ENCODE data around the gene KLHL29.

KLHL29 gene

GRCh38 chr2:23387845-23388244 is 2.9 kb downstream of the KLHL29 start:
- TF ChIP-seq FOXP2 (optimal IDR thresholded peaks at IDR 0.05; ENCODE audit: borderline replicate concordance, extremely low read depth, extremely low read length, insufficient read depth) (no peak), POLR2AphosphoS5 (IDR thresholded peaks at IDR 0.05; ENCODE audit: low read depth, low read length) (no peak), TAF1 (IDR thresholded peaks at IDR 0.05; ENCODE audit: borderline replicate concordance, insufficient read depth, low read length) (no peak), SIN3A (IDR thresholded peaks at IDR 0.05; ENCODE audit: borderline replicate concordance, insufficient read depth, low read length) (no peak), REST (IDR thresholded peaks at IDR 0.05; ENCODE audit: insufficient read depth in 1 of 2, low read depth in 2 of 2, low read length in 2 of 2) (no peak)

- TF ChIP-seq POLR2AphosphoS5 (IDR thresholded peaks at IDR 0.05; ENCODE audit: low read depth, low read length), result no peak
- TF ChIP-seq REST (IDR thresholded peaks at IDR 0.05; ENCODE audit: insufficient read depth in 1 of 2, low read depth in 2 of 2, low read length in 2 of 2), result no peak
- TF ChIP-seq SIN3A (IDR thresholded peaks at IDR 0.05; ENCODE audit: borderline replicate concordance, insufficient read depth, low read length), result no peak
- no peak for TF ChIP-seq FOXP2 (optimal IDR thresholded peaks at IDR 0.05; ENCODE audit: borderline replicate concordance, extremely low read depth, extremely low read length, insufficient read depth)
- TF ChIP-seq TAF1 (IDR thresholded peaks at IDR 0.05; ENCODE audit: borderline replicate concordance, insufficient read depth, low read length), result no peak
These were observed 3.3 kb downstream of the KLHL29 start for GRCh38 chr2:23388294-23388693.

- TF ChIP-seq REST (IDR thresholded peaks at IDR 0.05; ENCODE audit: insufficient read depth in 1 of 2, low read depth in 2 of 2, low read length in 2 of 2), result no peak
- no peak for TF ChIP-seq FOXP2 (optimal IDR thresholded peaks at IDR 0.05; ENCODE audit: borderline replicate concordance, extremely low read depth, extremely low read length, insufficient read depth)
- no peak for TF ChIP-seq SIN3A (IDR thresholded peaks at IDR 0.05; ENCODE audit: borderline replicate concordance, insufficient read depth, low read length)
- no peak for TF ChIP-seq POLR2AphosphoS5 (IDR thresholded peaks at IDR 0.05; ENCODE audit: low read depth, low read length)
- TF ChIP-seq TAF1 (IDR thresholded peaks at IDR 0.05; ENCODE audit: borderline replicate concordance, insufficient read depth, low read length), result no peak
These were observed 4.0 kb downstream of the KLHL29 start for GRCh38 chr2:23388756-23389514.

GRCh38 chr2:23390152-23390551 is 5.2 kb downstream of the KLHL29 start:
- TF ChIP-seq REST (IDR thresholded peaks at IDR 0.05; ENCODE audit: insufficient read depth in 1 of 2, low read depth in 2 of 2, low read length in 2 of 2), result no peak
- TF ChIP-seq SIN3A (IDR thresholded peaks at IDR 0.05; ENCODE audit: borderline replicate concordance, insufficient read depth, low read length), result no peak
- TF ChIP-seq FOXP2 (optimal IDR thresholded peaks at IDR 0.05; ENCODE audit: borderline replicate concordance, extremely low read depth, extremely low read length, insufficient read depth), result no peak
- TF ChIP-seq TAF1 (IDR thresholded peaks at IDR 0.05; ENCODE audit: borderline replicate concordance, insufficient read depth, low read length), result no peak
- TF ChIP-seq POLR2AphosphoS5 (IDR thresholded peaks at IDR 0.05; ENCODE audit: low read depth, low read length), result no peak
